K562 (cell line): ENCODE data around the gene COL5A1.

Source experiments
- ATF3 ChIP-seq, 2 experiments: fragments of 450-650 bp in 1 of 2; sonication (generic) in 1 of 2; formaldehyde crosslinking in 1 of 2; IDR thresholded peaks in 1 of 2; conservative IDR thresholded peaks in 1 of 2; 2 replicates each; pipeline versions ENCODE4 v1.6.1 to v1.8.1; 2016 to 2023; ENCODE audit warnings: mild to moderate bottlenecking in 2 of 2, moderate library complexity in 2 of 2, inconsistent platforms in 1 of 2, missing genetic modification reagents in 1 of 2
- CAMTA2 ChIP-seq: fragments of 250-450 bp; sonication (Bioruptor Pico); conservative IDR thresholded peaks from 2 replicates; pipeline ENCODE4 v1.5.1; 2022
- CTCF ChIP-seq, 3 experiments: IDR thresholded peaks in 2 of 3; conservative IDR thresholded peaks in 1 of 3; 2 replicates each; pipeline ENCODE4 v1.5.1; 2011 to 2012; ENCODE audit warnings: low read length in 3 of 3, mild to moderate bottlenecking in 3 of 3, control low read depth in 2 of 3, improper control_type of control experiment in 1 of 3, inconsistent platforms in 1 of 3, low read depth in 1 of 3, mixed read lengths in 1 of 3, moderate library complexity in 1 of 3; ENCODE audit not compliant: insufficient read depth in 2 of 3
- FIP1L1 ChIP-seq: fragments of 200-400 bp; formaldehyde crosslinking; IDR thresholded peaks from 2 replicates; pipeline ENCODE4 v1.6.1; 2018; ENCODE audit warnings: mild to moderate bottlenecking, low read depth, low read length; ENCODE audit not compliant: poor library complexity, severe bottlenecking
- MED1 ChIP-seq: sonication (generic); formaldehyde crosslinking; IDR thresholded peaks from 2 replicates; pipeline ENCODE4 v1.8.1; 2023; ENCODE audit warnings: missing genetic modification reagents, borderline replicate concordance
- MEF2D ChIP-seq: conservative IDR thresholded peaks from 2 replicates; pipeline ENCODE4 v1.6.1; 2016; ENCODE audit warnings: low read depth, missing genetic modification characterization, missing compliant biosample characterization
- MXI1 ChIP-seq: IDR thresholded peaks from 2 replicates; pipeline ENCODE4 v1.6.1; 2011; ENCODE audit warnings: low read depth, mild to moderate bottlenecking, improper control_type of control experiment, low read length
- NFXL1 ChIP-seq: fragments of 450-650 bp; formaldehyde crosslinking; IDR thresholded peaks from 2 replicates; pipeline ENCODE4 v1.4.0; 2021; ENCODE audit warnings: mild to moderate bottlenecking
- POLR2A ChIP-seq: fragments of 450-650 bp; conservative IDR thresholded peaks from 2 replicates; pipeline ENCODE4 v1.6.1; 2016
- SMARCA5 ChIP-seq: fragments of 450-650 bp; IDR thresholded peaks from 2 replicates; pipeline ENCODE4 v1.6.1; 2016
- TCF7L2 ChIP-seq: fragments of 150-350 bp; IDR thresholded peaks from 2 replicates; pipeline ENCODE4 v1.6.1; 2016; ENCODE audit warnings: low read depth, mild to moderate bottlenecking, low read length, moderate library complexity
- ZZZ3 ChIP-seq: fragments of 450-650 bp; IDR thresholded peaks from 2 replicates; pipeline ENCODE4 v1.6.1; 2016; ENCODE audit warnings: antibody characterized with exemption, mild to moderate bottlenecking, moderate library complexity

GRCh38 chr9:134681061-134681661 lies 39.6 kb downstream of the COL5A1 start:
- TF ChIP-seq CTCF (IDR thresholded peaks at IDR 0.05 in 2 of 3, conservative IDR thresholded peaks at IDR 0.05 in 1 of 3; ENCODE audit: insufficient read depth in 2 of 3, low read depth in 1 of 3, low read length in 3 of 3) (no peak), ATF3 (IDR thresholded peaks at IDR 0.05) (no peak), ATF3 (CRISPR knock-in tag; conservative IDR thresholded peaks at IDR 0.05) (no peak), FIP1L1 (no peak), NFXL1 (CRISPR knock-in tag) (no peak), ZZZ3 (no peak), MED1 (CRISPR knock-in tag) (no peak), POLR2A (no peak), SMARCA5 (no peak), MEF2D (tag) (no peak), MXI1 (no peak), CAMTA2 (CRISPR knock-in tag) (no peak), TCF7L2 (no peak)
